Mucosa of rectum (tissue), 2 donors: ENCODE data around the gene PGM5.
"Not testable (repeated sequence)": the region's sequence is repeated elsewhere in the genome, so short reads cannot be mapped to it uniquely, and the experiment has no call there.

Experiments
- H3K27ac ChIP-seq, 2 donors: one replicate each; pipeline ENCODE4 v1.7.0; 2013; ENCODE audit warnings: inconsistent platforms in 2 of 2, low read depth in 2 of 2, low read length in 2 of 2
- H3K27me3 ChIP-seq, 2 donors: one replicate each; pipeline ENCODE4 v1.7.0; 2013; ENCODE audit warnings: low read length in 2 of 2; ENCODE audit not compliant: control insufficient read depth in 2 of 2, insufficient read depth in 2 of 2
- H3K36me3 ChIP-seq, 2 donors: one replicate each; pipeline ENCODE4 v1.7.0; 2013; ENCODE audit warnings: low read length in 2 of 2; ENCODE audit not compliant: control insufficient read depth in 2 of 2, insufficient read depth in 2 of 2
- H3K4me1 ChIP-seq, 2 donors: one replicate each; pipeline ENCODE4 v1.7.0; 2013; ENCODE audit warnings: low read length in 2 of 2, mild to moderate bottlenecking in 1 of 2; ENCODE audit not compliant: control insufficient read depth in 2 of 2, insufficient read depth in 2 of 2
- H3K4me3 ChIP-seq, 2 donors: one replicate each; pipeline ENCODE4 v1.7.0; 2013; ENCODE audit warnings: low read length in 2 of 2
- H3K9ac ChIP-seq, 2 donors: one replicate each; pipeline ENCODE4 v1.7.0; 2013; ENCODE audit warnings: low read length in 2 of 2, low read depth in 1 of 2, mild to moderate bottlenecking in 1 of 2
- H3K9me3 ChIP-seq, 2 donors: one replicate each; pipeline ENCODE4 v1.7.0; 2013; ENCODE audit warnings: low read length in 2 of 2; ENCODE audit not compliant: control insufficient read depth in 2 of 2
- donor health status: healthy.
- donor health status: Normal muscosa, but diverticular disease.

PGM5 gene

DNA sequence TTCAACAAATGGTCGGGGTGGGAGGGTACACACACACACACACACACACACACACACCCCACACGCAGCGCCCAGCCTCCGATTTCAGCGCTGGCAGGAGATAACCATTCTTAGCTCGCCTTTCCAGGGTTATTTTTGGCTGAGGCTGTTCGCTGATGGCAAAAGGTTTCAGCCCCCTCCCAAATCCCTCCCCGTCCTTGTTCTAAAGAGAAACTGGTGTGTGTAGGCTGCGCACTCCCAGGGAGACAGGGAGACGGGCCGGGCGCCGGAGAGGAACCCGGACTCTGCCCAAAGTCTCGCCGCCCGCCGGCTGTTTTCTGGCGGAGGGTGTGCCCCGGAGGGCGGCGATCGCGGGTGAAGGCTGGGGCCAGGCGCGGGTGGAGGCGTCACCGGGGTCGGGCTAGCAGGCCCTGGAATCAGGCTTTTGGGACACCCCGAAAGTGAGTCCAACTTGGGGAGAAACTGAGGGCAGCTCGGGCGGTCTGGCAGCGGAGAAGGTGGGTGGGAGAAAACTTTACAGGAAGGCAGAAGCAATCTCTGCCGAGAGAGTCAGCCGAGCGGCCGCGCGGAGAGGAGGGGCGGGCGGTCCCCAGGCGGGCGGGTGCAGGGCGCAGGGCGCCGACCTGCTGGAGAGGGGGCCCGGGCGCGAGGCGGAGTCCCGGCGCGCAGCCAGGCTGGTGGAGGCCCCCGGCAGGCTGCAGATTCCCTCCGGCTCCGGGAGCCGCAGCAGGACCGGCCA is at the start of gene PGM5:
PGM5 (plus strand) TSS at position 232 of the 739 bp plus-strand sequence. CDS start 517 bp downstream, outside the sequence.
- H3K27ac ChIP-seq: peak within 1 kb of the TSS in 1 of 2 donors; percentile 16

DNA sequence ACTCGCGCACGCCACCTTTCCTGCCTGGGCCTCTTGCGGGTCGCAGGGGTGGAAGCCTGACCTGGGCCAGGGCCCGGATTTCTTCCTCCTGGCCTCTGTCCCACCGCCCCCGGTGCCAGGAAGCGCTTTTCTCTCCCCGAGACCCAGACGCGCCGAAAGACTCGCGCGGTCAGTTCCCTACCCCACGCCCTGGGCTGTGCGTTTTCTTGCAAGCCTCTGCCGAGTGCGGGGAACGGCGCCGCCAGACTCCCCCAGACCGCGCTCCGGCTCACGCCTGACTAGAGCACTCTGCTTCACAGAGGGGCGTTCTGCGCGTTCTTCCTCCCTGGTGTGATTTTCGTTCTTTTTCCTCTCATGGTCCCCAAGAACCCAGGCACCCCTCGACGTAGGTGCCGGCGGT is 49.3 kb upstream of the PGM5 start:
- not testable (repeated sequence) for H3K4me3 ChIP-seq, H3K4me1 ChIP-seq, H3K27ac ChIP-seq, H3K9ac ChIP-seq, H3K27me3 ChIP-seq, H3K9me3 ChIP-seq, H3K36me3 ChIP-seq

More for the DNA sequence above, at the start of gene PGM5:
- H3K36me3 ChIP-seq, H3K4me1 ChIP-seq, H3K27me3 ChIP-seq, H3K9me3 ChIP-seq: not testable (repeated sequence)
- Histone ChIP-seq H3K9ac (peak within 1 kb of the TSS in 1 of 2 donors; percentile 33), H3K4me3 (peak within 1 kb of the TSS; percentile 50 to 54)

DNA sequence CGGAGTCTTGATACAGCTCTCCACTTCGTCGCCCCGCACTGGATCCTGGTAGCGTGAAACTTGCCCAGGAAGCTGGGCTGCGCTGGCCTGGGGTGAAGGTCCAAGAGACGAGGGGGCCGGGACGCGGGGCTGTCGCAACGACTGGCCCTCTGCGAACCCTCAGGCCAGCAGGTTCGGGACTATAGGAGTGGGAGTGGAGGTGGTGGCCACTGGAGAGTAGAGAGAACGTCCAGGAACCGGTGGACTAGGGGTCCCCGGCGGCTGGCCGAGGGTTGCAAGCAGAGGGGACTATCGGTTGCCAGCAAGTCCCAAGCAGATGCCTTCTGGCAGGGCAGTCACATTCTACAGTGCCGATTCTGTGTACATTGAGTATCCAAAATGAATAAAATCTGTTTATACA is 48.8 kb upstream of the PGM5 start:
- not testable (repeated sequence) for H3K36me3 ChIP-seq, H3K4me1 ChIP-seq, H3K27me3 ChIP-seq, H3K27ac ChIP-seq, H3K4me3 ChIP-seq, H3K9me3 ChIP-seq, H3K9ac ChIP-seq

DNA sequence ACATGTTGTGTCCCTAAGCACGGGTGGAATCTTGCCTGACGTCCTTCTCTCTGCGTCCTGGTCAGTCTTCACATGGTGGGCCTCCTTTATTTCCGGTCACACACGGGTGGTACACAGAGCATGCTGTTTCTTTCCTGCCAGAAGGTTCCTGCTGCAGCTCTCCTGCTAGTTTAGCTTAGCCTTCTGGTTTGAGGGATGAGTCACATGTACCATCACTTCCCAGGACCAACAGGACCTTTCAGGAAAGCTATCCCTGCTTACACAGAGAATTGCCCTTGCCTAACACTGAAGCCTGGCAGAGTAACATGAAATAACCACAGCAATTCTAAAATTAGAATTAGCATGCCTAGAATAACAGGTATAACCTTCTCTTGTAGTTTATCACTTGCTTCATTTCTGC is 45.2 kb upstream of the PGM5 start:
- H3K9me3 ChIP-seq, H3K27me3 ChIP-seq, H3K4me1 ChIP-seq, H3K4me3 ChIP-seq, H3K27ac ChIP-seq, H3K36me3 ChIP-seq, H3K9ac ChIP-seq: not testable (repeated sequence)

DNA sequence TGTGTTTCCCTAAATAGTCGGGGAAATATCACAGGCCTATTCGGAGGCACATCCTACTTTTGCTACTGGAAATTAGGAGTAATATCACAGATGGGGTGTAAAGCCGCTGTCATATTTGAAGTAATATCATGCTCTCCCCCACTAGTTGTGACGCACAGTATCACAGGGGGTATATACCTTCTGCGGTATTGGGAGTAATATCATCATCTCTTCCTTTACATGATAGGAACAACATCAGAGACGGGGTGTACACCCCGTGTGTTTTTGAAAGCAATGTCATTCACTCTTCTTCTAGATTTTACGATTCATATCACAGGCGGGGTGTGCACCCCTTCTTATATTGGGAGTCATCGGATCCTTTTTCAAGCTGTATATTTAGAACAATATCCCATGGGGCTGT is 38.2 kb upstream of the PGM5 start:
- H3K27me3 ChIP-seq, H3K4me3 ChIP-seq, H3K4me1 ChIP-seq, H3K36me3 ChIP-seq, H3K9me3 ChIP-seq, H3K27ac ChIP-seq, H3K9ac ChIP-seq: not testable (repeated sequence)

DNA sequence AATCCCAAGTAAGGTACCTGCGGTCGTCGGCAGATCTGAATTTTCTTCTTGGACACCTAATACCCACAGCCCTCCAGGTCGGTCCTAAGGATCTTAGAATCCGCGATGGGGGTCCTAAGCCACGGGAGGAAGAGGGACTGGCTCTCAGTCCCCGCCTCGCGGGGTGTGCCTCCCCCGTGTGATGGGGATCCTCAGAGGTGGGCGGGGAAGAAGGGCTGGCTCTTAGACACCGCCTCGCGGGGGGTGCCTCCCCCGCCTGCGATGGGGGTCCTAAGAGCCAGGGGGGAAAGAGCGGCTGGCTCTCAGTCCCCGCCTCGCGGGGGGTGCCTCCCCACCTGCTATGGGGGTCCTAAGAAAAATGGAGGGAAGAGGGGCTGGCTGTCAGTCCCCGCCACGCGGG is 32.7 kb upstream of the PGM5 start:
- not testable (repeated sequence) for H3K36me3 ChIP-seq, H3K4me1 ChIP-seq, H3K4me3 ChIP-seq, H3K9ac ChIP-seq, H3K27ac ChIP-seq, H3K27me3 ChIP-seq, H3K9me3 ChIP-seq

DNA sequence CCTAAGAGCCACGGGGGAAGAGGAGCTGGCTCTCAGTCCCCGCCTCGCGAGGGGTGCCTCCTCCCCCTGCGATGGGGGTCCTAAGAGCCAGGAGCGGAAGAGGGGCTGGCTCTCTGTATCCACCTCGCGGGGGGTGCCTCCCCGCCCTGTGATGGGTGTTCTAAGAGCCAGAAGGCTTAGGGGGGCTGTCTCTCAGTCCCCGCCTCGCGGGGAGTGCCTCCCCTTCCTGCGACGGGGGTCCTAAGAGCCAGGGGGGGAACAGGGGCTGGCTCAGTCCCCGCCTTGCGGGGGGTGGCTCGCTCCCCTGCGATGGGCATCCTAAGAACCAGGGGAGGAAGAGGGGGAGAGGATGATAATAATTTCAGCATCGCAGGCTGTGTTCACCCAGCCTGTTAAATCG is 31.9 kb upstream of the PGM5 start:
- not testable (repeated sequence) for H3K4me3 ChIP-seq, H3K27ac ChIP-seq, H3K27me3 ChIP-seq, H3K36me3 ChIP-seq, H3K9me3 ChIP-seq, H3K9ac ChIP-seq, H3K4me1 ChIP-seq

DNA sequence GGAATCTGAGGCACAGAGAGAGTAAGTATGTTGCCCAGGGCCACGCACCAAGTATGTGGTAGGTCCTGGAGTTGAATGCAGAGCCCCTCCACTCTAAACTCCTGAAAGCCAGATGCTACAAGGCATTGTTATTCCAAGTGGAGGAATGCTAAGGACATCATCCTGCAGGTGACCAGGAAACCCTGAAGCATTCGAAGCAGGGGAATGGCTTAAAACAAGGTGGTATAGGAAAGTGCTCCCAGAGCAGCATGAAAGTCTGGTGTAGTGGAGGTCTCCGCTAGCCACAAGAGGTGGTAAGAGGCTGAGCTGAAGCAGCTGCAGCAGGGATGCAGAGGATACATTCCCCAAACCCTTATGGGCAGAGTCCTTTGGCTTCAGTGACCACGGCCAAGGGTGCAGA is 27.3 kb upstream of the PGM5 start:
- not testable (repeated sequence) for H3K4me3 ChIP-seq, H3K9me3 ChIP-seq, H3K36me3 ChIP-seq, H3K27me3 ChIP-seq, H3K9ac ChIP-seq, H3K4me1 ChIP-seq, H3K27ac ChIP-seq

DNA sequence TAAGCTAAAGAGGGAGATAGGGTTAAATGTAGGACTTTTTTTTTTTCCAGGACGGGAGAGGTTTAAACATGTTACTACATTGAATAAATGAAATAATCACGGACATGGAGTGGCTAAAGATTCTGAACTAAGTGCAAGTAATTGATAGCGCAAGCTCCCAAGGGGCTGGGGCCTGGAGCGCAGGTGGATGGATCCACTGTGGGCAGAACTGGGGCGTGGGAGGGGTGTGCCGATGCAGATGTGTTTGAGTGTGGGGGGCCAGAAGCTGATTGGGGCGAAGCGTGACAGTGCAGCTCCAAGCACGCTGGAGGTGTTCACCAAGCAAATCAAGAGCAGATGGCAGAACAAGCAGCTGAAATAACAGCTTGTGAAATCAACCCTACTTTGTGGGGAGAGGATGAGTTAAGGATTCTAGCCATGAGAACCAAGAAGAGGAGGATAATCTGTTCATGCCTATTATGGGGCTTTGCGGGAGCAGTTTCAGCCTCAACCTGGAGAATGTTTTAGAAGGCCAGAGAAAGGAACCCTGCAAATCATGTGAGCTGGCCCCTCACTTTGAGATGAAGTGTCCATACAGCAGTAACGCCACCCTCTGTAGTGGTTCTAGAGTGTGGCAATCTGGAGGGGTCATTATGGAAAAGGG is 25.8 kb upstream of the PGM5 start:
- H3K36me3 ChIP-seq: not testable (repeated sequence)

DNA sequence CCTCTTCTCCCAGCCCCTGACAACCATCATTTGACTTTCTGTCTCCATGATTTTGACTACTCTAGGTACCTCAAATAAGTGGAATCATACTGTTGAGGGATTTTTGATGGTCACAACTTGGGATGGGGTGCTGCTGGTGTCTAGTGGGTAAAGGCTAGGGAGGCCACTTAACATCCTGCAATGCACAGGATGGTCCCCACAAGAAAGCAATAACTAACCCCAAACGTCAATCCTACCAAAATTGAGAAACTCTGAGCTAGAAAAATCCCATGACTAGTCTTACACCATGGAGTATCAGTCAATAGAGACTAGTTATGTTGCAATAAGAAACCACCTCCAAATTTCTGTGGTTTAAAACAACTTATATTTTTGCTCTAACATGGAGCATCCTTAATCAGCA is 24.3 kb upstream of the PGM5 start:
- H3K27ac ChIP-seq, H3K4me3 ChIP-seq, H3K36me3 ChIP-seq, H3K4me1 ChIP-seq, H3K9ac ChIP-seq, H3K27me3 ChIP-seq, H3K9me3 ChIP-seq: not testable (repeated sequence)

More for the DNA sequence above, 25.8 kb upstream of the PGM5 start:
- not testable (repeated sequence) for H3K9me3 ChIP-seq, H3K9ac ChIP-seq, H3K27me3 ChIP-seq, H3K4me3 ChIP-seq, H3K27ac ChIP-seq, H3K4me1 ChIP-seq
